NCI-H2029 treated with DMSO at 0.1 percent for 48 hours (cell line): Measurements from ENCODE around the gene C4BPB.
A peak's percentile ranks its signal among the peaks of the same experiment; 100 is the strongest.

Experiments
- DNase-seq: peaks from one replicate; lab custom pipeline; 2025; lab: John Stamatoyannopoulos, UW

Gene C4BPB

DNA sequence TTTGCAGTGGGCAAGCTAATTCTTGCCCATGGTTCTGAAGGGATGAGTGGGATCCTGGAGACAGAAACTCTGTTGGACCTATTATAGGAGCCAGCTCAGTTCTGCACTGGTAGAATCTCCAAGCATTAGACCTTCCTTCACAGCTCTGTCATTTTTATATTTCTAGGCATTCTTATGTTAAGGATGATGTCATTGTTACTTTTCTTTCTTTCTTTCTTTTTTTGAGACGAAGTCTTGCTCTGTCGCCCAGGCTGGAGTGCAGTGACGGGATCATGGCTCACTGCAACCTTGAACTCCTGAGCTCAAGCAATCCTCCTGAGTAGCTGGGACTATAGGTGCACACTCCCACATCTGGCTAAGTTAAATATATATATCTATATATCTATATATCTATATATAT, 28.1 kb upstream of the C4BPB start:
- DNase-seq = no peak

DNA sequence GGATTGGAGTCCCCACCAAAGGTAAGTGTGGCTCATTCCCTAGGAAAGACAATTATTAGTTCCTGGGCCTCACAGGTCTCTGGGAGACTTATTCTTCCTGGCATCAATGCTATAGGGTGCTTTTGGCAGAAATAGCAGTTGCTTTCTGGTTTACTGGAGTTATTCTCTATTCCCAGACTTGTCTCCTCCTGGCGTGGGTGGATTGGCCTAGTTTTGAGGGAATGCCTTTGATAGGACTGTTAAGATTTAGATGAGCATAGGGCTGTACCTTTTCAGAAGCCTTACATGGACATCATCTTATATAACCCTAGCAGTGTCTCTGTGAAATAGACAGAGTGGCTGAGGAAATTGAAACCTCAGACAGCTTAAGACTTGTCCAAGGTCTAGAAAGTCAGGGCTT, 26.6 kb upstream of the C4BPB start:
- no peak for DNase-seq

DNA sequence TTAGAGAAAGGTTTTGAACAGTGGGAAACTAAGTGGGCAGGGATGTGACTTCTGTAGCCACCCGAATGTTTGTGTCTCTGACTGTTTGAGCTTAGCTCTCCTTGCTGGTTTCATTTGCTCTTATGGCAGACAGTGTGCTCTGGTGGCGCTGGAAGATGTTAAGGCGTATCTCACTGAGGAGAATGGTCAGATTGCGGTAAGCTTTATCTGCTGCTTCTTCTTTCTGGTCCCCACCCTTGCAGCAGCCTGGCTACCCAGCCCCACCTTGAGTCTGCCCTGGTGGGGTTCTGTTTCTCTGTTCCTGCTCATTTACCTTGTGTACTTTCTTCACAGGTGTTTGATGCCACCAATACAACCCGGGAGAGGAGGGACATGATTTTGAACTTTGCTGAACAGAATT, 25.6 kb upstream of the C4BPB start:
- no peak for DNase-seq

DNA sequence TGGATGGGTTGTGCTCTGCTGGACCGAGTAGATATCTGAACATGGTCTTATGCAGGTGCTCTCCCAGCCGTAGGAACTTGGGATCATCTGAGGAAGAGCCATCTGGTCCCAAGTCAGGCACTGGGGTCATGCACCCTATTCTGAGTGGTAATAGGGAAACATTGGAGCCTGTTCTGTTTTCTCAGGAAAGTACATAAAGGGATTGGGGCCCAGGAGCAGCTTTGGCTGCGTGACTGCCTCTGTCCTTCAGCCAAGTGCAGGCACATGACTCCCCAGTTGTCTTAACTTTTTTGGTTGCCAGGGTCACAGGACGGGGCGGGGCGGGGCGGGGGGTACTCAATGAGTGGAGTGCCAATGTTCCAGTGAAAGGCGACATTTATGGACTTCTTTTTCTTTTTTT, 24.1 kb upstream of the C4BPB start:
- no peak for DNase-seq

DNA sequence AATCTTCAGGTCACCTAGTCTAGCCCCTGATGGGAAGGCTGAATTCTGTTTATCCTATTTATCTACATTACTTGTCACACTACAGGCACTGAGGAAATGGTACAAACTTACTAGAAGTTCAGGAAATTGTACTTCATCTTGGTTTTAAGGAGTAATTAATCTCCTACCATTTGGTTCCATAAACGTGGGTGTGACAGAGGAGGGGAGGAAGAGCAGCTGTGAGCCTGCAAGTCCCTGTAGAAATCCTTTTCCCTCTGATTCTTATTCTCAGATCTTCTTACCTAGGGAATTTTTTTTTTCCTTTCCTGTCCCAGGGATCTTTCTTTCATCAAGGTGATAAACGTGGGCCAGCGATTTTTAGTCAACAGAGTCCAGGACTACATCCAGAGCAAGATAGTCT, 21.5 kb upstream of the C4BPB start:
- no peak for DNase-seq

DNA sequence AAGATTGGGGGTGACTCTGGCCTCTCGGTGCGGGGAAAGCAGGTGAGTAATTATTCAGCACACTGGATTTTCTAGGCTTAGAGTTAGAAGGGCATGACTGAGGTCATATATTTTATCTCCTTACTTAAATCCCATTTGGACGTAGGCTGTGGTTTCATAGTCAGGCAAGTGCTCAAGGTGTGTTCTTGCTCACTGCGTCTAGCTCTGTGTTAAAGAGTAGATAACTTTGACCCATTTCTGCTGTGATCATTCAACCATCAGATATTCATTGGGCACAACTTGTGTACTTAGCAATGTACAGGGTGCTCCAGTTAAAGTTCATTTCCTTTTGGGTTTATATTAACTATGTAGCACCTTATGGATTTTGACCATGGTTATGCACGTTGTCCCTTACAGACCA, 21.0 kb upstream of the C4BPB start:
- DNase-seq = no peak

DNA sequence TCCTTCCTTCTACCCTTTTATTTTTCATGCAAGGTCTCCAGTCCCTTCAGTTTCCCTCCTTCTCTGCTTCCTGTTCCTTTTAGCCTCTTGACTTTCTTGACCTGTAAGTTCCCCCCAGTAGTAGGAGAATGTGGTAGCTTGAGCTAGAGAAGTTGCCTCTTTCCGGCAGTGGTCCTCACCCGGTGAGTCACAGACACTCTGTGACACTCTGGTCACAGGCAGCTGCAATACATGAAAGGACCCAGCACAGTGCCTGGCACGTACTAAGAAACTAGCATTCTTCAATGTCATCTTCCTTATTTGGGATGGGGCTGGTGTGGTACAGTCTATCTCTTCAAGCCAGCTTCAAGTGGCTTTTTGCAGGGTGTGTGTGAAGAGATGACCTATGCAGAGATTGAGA, 19.6 kb upstream of the C4BPB start:
- no peak for DNase-seq

DNA sequence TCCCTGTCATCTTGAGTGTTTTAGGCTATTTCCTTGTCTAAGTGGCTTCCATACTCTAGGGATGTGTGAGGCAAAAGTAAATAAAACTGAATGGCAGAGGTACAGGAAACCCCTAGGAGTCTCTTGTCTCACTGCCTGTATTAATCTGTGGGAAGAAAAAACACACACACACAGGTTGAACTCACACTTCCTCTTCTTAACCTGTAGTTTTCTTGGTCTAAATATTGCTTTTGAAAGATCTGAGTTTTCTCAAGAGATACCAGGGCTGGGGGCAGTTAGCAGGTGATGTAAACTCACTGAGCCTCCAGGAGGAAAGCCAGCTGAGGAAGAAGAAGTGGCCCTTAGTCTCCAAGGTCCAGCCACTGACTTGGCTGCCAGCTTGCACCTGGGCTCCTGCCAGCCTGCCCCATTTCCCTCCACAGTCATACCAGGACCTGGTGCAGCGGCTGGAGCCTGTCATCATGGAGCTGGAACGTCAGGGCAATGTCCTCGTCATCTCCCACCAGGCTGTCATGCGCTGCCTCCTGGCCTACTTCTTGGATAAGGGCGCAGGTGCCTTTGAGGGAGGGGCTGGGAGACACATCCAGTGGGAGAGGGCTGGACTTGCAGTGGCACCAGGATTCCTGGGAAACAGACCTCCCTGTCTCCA, 18.7 kb upstream of the C4BPB start:
- DNase-seq = no peak

DNA sequence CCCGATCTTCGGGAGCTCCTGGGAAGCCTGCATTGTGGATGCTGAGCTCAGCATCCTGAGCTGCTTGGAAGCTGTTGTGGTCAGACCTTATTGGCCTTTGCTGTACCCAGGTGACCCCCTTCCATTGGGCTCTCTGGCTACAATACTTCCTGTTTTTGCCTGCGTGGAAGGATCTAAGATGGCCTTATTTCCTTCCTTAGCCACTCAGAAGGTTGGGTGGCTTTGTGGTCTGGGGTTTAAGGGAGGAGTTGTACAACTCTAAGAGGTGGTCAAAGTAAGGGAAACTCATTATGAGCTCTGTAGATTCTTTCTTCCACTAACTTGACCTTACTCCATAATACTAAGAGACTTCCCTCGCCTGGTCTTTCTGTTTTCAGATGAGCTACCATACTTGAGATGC, 17.8 kb upstream of the C4BPB start:
- no peak for DNase-seq

DNA sequence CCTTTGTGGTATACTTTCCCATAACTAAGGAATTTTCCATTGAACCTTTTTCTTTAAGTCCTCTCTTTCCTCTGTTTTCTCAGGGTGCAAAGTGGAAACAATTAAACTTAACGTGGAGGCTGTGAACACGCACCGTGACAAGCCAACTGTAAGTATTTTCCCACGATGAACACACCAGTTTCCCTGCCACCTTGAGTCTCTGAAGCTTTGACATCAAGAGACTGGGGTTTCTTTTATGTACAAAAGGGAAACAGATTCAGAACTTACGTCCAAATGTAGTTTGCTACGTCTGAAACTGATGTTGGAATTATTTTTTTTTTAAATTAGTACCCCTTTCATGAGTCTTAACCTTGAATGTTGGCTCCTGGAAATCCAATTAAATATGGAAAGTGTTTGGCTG, 17.2 kb upstream of the C4BPB start:
- DNase-seq = no peak

DNA sequence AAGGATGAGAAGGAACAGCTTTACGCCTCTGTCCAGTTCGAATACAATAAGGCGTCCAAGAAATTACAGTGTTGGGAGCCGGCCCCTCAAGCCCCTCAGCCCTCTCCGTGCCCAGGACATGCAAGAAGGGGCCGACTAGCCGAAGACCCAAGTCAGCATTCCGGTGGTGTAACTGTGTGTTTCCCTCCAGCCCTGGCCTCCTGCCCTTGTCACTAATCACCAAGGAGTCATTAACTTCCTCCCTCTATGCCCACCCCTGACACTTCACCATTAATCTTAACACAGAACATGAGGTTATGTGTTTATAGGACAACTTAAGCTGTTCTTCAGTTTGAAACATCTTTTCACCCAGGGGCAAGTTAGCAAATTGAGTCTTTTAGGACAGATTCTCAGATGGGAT, 16.4 kb upstream of the C4BPB start:
- DNase-seq = no peak

DNA sequence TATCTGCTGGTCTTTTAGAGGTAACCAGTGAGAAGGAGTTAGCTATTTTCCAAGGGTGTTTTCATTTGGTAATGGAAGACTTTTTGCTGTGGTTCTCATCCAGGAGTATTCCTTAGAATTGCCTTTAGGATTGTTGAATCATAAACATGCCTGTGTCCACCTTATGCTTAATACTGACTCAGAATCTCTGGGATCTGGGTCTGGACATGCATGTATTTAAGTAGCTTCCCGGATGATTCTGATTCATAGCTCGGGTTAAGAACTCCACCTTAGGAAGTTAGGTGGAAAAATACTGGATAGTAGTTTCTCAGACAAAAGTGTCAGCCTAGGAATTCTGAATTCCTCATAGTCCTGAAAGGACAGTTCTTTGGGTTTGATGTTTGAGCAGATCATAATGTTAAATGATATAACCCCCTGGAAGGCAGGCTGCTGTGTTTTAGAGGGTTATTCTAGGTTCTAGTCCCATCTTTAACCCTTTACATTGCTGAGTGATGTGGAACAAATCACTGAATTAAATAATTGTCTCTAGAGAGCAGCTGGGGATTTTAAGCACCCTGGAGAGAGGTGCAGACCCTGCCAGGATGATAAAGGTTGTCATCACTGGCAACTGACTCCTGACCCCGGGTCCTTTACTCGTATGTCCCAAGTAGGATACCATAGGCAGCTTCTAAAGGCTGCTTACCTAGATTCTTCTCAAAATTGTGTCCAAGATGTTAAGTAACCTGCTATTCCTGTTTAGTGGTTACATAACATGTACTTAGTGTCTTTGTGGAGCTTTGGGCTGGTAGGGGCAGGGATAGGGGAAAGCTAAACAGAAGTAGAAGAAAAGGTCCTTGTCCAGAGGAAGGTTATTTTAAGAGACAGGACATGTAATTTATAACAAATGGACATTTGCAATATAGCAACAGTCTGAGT, 14.5 kb upstream of the C4BPB start:
- DNase-seq = no peak

DNA sequence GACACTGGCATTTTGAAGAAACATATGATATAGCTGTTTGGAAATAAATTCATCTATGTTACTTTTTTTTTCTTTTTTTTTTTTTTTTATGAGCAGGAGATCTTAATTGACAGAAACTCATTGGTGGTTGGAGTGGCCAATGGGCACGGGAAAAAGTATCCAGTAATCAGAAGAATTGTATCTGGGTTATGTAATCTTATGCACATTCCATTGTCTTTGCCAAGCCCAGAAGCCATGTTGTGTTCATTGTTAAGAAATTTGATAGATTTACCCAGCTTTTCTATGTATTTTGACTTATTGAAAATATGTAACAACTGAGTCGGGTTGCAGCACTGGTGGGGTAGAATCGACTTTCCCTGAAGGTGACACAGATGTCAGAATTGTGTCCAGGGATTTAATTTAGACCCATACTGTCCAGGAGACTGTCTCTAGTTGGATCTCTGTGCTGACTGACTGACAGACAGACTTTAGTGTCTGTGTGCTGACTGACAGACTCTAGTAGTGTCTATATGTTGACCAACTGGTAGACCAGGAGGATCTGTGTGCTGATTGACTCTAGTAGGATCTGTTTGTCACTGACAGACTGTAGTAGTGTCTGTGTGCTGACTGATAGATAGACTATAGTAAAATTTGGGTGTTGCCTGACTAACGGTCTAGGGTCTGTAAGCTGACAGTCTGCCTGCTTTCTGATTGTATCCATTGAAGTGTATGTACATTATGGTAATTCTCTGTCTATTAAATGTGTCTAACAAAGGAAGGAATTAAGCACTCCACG, 12.3 kb upstream of the C4BPB start:
- DNase-seq = no peak

DNA sequence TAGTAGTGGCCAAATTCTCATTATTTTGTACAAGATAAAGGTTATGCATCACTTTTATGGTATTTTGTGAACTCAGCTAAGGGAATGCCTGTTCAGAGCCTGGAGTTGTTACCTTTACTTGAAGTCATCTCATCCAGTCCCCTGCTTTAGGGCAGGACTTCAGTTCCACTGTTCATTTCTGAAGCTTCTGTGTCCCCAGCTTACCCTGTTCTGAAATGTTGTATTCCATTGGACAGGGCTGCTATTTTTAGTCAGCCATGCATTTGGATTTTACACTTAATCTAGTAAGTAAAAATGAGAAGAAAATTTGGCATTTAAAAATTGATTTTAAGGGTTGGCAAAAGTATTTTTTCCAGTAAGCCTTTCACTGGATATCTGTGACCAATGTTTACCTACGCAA, 11.6 kb upstream of the C4BPB start:
- DNase-seq = no peak

DNA sequence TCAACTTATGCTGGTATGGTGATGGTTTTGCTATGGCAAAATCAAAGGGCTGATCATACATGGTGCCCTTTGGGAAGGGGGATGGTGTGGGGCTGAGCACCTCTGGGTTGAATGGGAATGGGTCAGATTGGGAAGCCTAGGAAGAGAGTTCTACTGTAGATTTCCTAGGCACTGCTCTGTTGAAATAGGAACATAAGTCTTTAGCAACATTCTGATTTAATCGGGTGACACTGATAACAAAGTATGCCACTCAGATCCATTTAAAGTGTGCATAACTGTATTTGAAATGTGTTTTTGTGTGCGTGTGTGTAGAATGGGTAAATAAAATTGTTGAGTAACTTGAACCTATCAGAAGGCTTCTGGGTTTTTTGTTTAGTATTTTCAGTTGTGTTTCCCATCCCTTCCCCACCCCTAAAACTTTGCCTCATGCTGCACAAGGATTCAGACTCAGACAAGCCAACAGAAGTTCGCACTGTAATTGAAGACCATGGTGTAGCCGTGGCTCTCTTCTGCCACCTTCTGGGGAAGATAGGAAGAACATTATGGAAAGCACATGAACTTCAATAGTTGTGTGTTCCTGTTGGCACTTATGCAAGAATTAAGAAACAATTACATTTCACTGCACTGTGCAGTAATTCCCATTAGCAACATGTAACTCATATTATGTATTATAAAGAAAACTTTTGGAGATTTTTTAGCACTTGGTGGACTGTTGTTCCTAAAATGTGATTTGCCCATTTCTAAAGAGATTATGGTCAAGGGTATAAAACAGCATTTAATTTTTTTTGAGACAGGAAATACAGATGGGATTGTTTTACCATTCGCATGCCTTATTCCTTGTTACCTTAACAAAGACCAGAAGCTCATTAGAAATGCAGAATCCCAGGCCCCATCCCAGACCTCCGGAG, 10.9 kb upstream of the C4BPB start:
- DNase-seq = peak; percentile 56

DNA sequence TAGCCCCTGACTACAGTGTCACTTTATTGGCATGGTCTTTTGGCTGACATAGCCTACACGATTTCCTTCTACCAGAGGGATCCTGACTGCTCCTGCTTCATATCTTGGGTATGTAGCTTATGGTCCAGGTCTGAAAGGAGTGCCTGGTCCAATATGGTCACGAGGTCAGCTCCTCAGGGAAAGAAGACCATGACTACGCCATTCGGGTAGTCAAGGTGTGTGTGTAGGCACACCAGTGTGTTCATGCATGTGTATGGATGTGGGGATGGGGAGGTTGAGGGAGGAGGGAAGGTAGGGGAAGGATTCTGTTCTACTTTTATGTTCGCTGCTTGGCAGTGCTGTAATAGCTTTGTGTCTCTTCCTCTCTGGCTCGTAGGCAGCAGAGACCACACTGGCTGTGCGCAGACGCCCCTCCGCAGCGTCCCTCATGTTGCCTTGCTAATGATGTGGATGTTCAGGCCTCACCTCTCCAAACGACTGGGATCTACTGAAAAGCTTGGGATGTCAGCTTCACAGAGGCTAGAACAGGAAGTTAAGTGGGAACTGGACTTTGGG, 10.0 kb upstream of the C4BPB start:
- no peak for DNase-seq

DNA sequence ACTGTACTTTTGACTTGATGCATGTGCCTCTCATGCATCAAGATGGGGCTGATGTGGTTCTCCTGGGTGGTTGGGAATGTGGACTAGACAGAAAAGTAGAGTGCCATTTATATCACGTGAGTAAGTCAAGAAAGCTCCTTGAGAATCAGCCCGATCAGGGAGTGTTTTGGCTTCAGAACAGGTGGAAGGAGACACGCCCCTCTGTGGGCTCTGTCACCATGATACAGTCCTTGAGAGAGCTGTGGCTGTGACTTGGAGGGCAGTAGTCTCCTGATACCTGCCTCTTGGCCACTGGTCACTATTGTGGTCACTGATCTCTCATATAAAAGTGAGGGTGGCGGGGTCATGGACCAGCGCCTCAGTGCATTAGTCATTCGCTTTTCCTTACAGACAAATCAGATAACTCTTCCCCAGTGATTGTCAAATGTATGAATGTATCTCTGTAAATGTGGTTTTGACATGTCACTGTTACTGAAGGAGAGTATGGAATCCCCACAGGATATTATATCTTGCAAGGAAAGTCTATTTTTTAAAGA, 8.9 kb upstream of the C4BPB start:
- no peak for DNase-seq

DNA sequence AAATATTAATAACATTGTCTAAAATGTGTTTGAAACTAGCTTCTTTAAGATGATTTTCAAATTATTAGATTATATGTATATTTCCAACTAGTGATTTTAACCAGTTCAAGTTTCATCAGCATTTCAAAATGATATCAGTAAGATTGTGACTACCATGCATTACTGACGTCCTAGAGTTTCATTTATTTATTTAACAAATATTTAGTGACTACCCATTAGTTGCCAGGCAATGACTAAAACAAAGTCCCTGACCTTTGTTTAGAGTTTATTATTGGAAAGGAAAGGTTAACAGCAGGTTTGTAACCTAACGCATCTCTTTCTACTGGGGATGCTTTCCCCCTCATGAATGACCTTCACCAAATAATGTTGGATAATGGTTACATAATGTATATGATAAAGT, 7.6 kb upstream of the C4BPB start:
- DNase-seq = no peak

DNA sequence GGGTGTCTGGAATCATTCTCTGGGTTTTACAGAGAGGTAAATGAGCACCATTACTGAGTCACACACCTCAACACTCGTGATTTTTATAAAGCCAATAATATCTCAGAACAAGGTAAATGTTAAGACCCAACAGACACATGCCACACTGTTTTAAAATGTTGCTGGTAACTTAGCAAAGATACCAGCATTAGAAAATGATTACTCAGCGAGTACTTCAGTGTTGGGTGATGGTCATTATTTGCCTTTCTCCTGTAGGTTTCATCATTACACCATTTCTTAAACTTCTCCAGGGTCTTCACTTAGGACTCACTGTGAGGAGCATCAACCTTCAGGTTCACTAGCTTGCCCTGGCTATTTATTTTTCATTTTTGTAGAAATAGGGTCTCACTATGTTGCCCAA, 6.9 kb upstream of the C4BPB start:
- DNase-seq = no peak

DNA sequence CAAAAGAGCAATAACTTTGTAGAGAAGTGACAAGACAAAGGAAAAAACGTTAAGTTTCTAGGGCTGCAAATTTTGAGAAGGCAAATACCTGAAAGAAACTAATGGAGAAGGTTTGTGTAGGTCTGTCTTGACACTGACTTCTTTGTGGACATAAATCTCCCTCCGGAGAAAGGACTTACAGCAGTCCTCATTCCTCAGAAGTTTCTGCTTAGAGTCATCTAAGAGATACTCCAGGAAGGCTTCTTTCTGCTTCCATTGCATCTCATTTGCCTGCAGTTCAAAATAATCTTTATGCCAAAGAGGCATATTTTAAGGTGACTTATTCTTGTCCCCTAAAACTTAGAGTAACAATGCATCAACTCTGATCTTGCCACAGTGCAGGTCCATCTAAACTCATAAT, 4.4 kb upstream of the C4BPB start:
- no peak for DNase-seq

DNA sequence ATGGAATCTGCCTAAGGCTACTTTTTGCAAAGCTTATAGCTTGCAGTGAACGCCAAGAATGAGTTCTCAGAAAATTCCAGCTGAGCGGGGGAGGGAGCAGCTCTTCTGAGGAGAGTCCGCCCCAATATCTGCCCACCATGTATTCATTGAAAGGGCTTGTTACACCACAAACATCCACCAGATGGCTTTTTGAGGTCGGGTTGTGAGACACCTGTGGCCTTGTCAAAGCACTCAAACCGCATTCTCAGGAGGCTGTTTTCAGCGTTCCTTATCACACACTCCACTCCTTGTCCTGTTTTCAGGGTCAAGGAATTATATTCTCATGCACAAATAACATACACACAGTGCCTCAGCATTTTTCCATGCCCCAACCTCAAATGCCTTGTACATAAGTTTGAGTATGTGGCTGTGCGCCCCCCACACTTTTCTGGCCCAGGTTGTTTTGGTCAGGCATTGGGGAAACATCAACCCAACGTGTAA, 3.9 kb upstream of the C4BPB start:
- peak; percentile 23 for DNase-seq
